WI38 (cell line): ENCODE results near the gene DUSP15.

Source experiments
- H3K4me3 ChIP-seq: 2 replicates; pipeline ENCODE4 v1.5.1; 2011; ENCODE audit warnings: low read depth, mild to moderate bottlenecking, control low read depth, low read length
- TF ChIP-seq, protein P1 (sequence below): IDR thresholded peaks from 2 replicates; pipeline ENCODE4 v1.5.1; 2012; ENCODE audit warnings: low read depth, mild to moderate bottlenecking, control low read depth, low read length

DUSP15 gene

DNA sequence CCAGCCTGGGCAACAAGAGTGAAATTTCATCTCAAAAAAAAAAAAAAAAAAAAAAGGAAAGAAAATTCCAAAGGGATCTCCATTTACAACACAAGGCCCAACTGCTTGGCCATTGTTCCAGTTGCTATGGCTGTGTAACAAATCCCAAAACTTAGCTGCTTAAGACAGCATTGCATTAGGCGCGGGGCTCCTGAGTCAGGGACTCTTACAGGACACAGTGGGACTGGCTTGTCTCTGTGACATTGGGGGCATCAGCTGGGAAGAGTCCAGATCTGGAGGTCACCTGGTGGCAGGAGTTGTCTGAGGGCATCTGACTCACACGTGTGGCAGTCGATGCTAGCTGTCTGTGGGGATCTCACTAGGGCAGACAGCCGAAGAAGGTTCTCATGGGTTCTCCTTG, 35.7 kb upstream of the DUSP15 start:
- TF ChIP-seq, protein P1, sequence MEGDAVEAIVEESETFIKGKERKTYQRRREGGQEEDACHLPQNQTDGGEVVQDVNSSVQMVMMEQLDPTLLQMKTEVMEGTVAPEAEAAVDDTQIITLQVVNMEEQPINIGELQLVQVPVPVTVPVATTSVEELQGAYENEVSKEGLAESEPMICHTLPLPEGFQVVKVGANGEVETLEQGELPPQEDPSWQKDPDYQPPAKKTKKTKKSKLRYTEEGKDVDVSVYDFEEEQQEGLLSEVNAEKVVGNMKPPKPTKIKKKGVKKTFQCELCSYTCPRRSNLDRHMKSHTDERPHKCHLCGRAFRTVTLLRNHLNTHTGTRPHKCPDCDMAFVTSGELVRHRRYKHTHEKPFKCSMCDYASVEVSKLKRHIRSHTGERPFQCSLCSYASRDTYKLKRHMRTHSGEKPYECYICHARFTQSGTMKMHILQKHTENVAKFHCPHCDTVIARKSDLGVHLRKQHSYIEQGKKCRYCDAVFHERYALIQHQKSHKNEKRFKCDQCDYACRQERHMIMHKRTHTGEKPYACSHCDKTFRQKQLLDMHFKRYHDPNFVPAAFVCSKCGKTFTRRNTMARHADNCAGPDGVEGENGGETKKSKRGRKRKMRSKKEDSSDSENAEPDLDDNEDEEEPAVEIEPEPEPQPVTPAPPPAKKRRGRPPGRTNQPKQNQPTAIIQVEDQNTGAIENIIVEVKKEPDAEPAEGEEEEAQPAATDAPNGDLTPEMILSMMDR, result no peak
- H3K4me3 ChIP-seq, result no peak overlapping the region

DNA sequence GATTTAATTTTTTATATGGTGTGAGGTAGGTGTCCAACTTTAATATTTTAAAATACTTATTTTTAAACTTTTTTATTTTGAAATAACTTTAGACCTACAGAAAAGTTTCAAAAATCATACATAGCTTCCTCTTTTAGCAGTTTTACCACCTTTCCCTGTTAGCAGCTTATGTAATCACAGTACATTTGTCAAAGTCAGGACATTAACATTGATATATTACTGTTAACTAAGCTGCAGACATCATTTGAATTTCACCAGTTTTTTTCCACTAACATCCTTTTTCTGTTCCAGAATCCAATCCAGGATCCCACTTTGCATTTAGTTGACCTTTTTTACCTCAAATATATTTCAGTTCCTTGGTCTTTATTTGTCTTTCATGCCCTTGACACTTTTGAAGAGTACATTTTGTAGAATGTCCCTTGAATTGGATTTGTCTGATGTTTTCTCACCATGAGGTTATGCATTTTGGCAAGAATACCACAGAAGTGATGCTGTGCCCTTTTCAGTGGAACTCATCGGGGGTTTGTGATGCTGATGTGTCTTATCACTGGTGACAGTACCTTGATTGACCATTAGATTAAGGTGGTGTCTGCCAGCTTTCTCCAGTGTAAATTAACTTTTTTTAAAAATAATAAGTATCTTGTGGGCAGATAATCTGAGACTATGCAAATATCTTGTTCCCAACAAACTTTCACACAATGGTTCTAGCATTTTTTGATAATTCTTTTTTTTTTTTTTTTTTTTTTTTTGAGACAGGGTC, 33.5 kb upstream of the DUSP15 start:
- TF ChIP-seq, protein P1, result no peak
- no peak overlapping the region for H3K4me3 ChIP-seq

DNA sequence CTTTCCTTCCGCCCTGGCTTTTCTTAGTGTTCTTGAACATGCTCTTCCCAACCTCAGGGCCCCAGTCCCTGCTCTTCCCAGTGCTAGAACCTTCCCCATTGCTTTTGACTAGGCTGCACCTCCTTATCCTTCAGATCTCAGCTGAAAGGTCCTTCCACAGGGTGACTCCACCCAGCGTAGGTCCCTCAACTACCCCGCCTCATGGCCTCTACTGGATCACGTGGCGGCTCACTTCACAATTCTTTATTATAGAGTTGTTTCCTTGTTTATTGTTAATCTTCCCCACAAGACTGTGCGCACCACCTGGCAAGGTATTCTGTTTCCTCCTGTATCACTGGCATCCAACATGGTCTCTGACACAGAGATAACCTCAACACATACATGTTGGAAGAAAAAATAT, 31.3 kb upstream of the DUSP15 start:
- TF ChIP-seq, protein P1, result no peak
- H3K4me3 ChIP-seq, result no peak overlapping the region

DNA sequence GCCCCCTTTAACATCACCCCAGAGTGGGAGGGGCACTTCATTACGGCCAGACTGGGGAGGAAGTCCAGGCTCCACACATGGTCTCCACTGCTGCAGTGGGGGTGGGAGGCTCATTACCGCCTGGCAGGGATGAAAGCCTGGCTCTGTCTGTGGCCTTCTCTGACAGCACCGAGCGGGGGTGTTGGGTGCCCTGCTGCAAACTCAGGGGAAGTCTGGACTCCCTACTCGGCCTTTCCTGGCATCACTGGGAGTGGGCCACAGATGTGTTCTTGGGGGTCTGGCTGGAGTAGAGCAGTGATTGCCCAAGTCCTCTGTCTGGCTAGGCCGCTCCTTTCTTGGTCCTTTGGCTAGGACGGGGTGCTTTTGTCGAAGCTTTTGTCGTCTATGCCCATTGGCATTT, 27.2 kb upstream of the DUSP15 start:
- TF ChIP-seq, protein P1, result no peak
- no peak overlapping the region for H3K4me3 ChIP-seq

DNA sequence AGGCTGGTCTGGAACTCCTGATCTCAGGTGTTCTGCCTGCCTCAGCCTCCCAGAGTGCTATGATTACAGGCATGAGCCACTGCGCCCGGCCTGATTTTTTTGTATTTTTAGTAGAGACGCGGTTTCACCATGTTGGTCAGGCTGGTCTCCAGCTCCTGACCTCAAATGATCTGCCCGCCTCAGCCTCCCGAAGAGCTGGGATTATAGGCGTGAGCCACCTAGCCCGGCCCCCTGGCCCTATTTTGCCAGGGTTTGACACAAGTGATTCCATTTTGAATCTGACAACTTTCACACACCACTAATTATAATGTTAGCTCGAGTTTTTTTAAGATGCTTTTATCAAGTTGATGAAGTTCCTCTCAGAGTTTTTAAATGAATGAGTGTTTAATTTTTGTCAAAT, 25.7 kb upstream of the DUSP15 start:
- TF ChIP-seq, protein P1, result no peak
- H3K4me3 ChIP-seq, result no peak overlapping the region

DNA sequence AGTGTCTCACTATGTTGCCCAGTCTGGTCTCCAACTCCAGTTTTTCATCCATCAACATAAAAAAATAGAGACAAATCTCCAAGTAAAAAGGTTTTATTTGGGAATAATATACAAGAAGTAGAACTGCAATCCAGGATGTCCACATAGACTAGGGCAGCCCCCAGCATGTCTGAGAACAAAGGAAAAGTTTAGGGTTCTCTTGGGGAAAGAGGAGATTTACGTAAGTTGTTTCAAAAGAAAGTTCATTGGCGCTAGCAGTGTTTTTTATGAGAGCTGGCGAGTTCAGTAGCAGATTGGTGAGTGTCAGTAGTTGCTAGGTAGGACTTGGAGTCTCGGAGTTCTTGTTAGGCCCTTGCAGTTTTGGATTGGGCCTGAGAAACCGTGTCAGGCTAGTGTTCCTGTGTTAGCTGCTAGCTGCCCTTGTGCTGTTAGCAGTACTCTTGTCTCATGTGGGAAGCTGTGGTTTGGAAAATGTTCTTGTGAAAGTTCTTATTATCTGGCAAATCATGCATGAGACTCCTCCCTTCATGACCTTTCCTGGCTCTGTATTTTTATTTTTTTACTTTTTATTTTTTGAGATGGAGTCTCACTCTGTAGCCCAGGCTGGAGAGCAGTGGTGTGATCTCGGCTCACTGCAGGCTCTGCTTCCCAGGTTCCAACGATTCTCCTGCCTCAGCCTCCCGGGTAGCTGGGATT, 24.8 kb upstream of the DUSP15 start:
- TF ChIP-seq, protein P1, result no peak
- no peak overlapping the region for H3K4me3 ChIP-seq

DNA sequence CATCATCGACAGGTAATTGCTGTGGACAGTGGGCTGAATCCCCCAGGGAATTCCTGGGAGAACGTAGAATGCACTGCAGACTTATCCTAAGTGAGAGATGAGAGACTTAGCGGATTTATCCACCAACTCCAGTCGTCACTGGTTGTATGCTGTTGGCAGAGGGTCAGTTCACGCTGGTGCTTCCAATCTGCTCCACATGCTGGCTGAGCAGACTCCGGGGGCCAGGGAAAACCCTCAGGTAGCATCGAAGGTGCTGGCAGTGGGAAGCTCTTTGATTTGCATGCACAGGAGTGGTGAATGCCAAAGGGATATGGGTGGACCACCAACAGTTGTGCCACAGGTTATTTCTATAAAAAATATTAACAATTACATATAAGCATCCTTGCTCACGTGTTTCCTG, 20.3 kb upstream of the DUSP15 start:
- TF ChIP-seq, protein P1, result no peak
- no peak overlapping the region for H3K4me3 ChIP-seq
